HG02642 (cell line): ENCODE measurements around the gene ZHX3.

Source experiments
- ATAC-seq: cut with Tn5 transposase; IDR thresholded peaks from one replicate; pipeline ENCODE4 v1.9.1; 2021; ENCODE audit warnings: mild to moderate bottlenecking; ENCODE audit not compliant: unreplicated experiment, poor library complexity

Gene ZHX3

GRCh38 chr20:41176711-41177552 lies 140.6 kb downstream of the ZHX3 start:
- no peak for ATAC-seq

GRCh38 chr20:41175727-41176330 lies 141.7 kb downstream of the ZHX3 start:
- ATAC-seq, result no peak

- ATAC-seq, result no peak
These were observed 142.3 kb downstream of the ZHX3 start for GRCh38 chr20:41175201-41175651.

DNA sequence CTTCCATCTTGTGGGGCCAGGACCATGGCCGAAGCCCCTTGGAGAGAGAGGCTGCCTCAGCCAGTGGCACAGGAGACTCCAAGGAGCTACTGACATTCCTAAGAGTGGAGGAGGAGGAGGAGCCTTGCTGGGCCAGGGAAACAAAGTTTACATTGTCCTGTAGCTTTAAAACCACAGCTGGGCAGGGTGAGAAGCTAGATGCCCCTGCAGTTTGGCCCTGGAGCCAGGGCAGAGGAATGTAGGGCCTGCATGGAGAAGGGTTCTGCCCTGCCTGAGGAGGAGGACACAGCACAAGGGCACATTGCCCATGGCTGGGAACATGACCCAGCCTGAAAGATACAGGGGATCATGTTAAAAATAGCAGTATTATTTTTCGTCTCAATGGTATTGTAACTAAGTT lies 142.7 kb downstream of the ZHX3 start:
- no peak for ATAC-seq

GRCh38 chr20:41174373-41174772 lies 143.2 kb downstream of the ZHX3 start:
- ATAC-seq, result no peak

GRCh38 chr20:41173791-41174341 lies 143.7 kb downstream of the ZHX3 start:
- ATAC-seq, result no peak

DNA sequence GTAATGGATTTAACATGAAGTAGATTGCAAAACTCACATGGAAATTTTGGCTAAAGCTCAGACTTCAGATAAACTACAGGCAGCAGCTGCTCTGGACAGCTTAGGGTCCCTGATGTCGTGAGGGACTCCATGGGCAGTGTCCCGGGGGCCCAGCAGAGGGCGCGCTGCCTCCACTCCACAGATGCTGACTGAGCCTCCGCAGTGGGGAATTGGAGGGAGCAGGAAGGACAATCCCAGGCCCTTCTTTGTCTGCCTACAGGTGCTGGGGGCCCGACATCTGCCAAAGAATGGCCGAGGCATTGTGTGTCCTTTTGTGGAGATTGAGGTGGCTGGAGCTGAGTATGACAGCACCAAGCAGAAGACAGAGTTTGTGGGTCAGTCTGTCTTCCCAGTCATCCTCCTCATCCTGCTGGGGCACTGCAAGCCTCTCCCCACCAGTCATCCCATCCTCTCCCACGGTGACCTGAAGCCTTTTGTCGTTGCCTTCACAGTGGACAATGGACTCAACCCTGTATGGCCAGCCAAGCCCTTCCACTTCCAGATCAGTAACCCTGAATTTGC lies 144.3 kb downstream of the ZHX3 start:
- peak; percentile 62 for ATAC-seq

DNA sequence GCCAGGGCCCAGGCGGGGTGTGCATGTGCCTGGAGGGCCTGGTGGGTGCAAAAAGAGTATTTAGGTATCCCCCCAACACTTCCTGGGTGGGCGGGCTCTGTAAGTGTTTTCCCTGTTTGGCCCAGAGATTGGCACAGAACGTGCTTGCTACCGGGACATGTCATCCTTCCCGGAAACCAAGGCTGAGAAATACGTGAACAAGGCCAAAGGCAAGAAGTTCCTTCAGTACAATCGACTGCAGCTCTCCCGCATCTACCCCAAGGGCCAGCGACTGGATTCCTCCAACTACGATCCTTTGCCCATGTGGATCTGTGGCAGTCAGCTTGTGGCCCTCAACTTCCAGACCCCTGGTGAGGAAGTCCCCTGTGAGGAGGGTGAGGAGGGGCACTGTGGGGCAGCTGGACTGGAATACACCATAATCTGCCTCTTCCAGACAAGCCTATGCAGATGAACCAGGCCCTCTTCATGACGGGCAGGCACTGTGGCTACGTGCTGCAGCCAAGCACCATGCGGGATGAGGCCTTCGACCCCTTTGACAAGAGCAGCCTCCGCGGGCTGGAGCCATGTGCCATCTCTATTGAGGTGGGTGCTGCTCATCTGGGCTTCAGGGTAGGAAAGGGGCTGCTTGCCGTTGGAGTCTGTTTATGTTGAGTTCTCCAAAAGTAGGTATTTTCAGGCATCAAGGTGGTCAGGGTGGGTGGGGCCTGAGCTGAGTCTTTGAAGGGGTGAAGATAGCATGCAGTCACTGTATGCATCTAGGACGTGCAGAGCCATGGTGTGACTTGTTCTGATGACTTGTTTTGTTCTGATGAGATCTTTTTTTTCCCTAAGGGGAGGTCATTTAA lies 145.0 kb downstream of the ZHX3 start:
- peak; percentile 10 for ATAC-seq

DNA sequence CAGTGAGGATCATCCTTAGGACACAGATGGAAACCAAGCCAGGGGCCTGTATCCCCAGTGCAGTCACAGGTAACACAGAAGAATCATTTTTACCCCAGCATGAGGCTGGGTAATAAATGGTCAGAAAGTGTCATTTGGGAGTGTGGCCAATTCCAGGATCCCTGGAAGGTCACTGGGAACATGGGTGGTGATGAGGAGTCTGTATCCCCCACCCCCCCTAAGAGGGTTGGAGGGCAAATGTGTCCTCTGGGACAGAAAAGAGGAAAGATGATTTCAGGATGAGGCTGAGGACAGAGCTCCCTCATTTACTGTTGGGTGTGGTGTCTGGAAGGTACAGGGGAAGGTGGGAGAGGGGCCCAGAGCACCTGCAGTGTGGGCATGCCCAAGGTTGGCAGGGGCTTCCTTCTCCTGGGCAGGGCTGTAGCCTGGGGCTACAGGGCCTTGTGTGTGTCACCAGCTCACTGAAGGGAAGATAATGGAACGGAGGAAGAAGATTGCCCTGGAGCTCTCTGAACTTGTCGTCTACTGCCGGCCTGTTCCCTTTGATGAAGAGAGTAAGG lies 145.7 kb downstream of the ZHX3 start:
- ATAC-seq, result no peak

GRCh38 chr20:41170386-41171105 lies 147.0 kb downstream of the ZHX3 start:
- no peak for ATAC-seq

DNA sequence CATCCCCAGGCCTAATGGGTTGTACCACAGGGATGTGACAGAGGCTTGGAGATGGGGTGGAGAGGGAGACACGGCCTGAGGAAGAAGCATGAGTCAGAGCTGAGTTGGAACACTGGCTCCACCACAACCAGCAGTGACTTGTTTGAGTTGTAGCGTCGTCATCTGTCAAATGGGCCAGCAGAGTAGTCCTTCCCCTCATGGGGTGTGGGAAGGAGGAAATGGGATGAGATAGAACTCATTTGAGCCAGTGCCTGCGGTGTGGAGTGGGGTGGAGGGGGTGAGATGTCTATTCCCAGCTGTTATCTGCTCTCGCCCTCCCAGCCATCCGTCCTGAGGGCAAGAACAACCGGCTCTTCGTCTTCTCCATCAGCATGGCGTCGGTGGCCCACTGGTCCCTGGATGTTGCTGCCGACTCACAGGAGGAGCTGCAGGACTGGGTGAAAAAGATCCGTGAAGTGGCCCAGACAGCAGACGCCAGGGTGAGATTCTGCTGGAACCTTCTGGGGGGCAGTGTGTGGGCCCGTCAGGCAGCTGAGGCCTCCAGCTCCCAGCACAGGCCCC lies 147.7 kb downstream of the ZHX3 start:
- no peak for ATAC-seq

DNA sequence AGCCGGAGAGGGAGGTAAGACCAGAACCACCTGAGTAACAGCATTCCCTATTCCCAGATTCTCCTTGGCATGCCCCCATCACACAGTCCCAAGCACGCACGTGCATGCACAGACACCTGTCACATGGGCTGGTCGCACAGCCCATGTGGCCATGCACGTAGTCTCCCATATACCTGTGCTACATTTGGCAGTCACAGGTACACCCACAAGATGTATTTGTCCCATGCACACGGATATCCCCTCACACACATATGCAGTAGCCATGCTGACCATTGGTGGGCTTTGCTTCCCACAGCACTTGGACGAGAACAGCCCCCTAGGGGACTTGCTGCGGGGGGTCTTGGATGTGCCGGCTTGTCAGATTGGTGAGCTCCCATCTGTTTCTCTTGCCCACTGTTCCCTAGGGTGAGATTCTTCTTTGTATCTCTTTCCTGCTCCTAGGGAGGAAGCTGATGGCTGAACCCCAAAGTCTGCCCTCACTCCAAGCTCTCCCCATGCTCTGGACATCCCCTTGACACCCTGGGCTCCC lies 148.3 kb downstream of the ZHX3 start:
- ATAC-seq, result no peak

DNA sequence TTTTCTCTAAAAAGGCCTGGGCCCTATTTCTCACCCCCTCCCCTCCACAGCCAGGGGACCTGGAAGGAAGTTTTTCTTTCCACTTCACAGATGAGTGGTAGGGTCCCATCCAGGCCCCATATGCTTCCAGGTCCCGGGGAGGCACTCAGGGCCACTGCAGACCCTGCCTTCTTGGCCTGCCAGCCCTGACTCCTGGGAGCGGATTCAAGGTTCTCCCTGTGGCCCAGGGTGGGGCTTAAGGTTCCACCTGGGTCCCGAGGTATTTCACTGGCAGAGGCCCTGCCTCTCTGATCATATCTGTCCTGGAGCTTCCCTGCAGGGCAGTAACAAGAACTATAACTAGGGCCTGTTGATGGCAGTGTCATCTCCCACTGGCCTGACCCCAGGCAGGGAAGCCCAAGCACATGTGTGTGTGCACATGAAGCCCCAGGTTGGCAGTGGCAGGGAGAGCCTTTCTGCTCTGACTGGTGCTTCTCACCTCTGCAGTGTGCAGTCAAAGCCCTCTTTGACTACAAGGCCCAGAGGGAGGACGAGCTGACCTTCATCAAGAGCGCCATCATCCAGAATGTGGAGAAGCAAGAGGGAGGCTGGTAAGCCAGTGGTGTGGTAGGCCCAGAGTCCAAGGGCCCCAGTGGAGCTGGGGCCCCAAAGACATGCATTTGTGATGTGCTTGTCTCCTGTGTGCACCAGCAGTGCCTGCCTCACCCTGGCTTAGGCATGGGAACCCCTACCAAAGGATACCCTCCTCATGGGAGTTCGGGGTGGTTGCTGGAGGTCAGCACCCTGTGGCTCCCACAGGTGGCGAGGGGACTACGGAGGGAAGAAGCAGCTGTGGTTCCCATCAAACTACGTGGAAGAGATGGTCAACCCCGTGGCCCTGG lies 149.0 kb downstream of the ZHX3 start:
- no peak for ATAC-seq

GRCh38 chr20:41167481-41168253 lies 149.9 kb downstream of the ZHX3 start:
- ATAC-seq, result no peak

DNA sequence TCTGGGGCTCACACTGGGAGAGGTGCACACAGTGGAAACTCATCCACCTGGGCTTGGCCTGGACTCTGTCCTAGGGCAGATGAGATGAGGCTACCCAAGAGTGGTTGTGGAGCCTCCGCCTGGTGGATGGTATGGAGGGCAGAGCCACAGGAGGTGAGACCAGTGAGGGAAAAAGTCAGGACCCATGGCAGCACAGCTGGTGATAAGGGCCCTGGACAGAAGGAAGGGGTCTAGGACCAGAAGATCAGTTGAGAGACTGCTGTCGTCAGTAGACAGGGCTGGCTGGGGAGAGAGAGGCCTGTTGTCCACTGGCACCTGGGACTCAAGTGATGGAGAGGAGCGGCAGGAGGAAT lies 150.4 kb downstream of the ZHX3 start:
- ATAC-seq, result no peak

GRCh38 chr20:41166201-41167117 lies 151.1 kb downstream of the ZHX3 start:
- no peak for ATAC-seq
